ENCODE measurements around the gene DDX27.

The DDX27 gene

DNA sequence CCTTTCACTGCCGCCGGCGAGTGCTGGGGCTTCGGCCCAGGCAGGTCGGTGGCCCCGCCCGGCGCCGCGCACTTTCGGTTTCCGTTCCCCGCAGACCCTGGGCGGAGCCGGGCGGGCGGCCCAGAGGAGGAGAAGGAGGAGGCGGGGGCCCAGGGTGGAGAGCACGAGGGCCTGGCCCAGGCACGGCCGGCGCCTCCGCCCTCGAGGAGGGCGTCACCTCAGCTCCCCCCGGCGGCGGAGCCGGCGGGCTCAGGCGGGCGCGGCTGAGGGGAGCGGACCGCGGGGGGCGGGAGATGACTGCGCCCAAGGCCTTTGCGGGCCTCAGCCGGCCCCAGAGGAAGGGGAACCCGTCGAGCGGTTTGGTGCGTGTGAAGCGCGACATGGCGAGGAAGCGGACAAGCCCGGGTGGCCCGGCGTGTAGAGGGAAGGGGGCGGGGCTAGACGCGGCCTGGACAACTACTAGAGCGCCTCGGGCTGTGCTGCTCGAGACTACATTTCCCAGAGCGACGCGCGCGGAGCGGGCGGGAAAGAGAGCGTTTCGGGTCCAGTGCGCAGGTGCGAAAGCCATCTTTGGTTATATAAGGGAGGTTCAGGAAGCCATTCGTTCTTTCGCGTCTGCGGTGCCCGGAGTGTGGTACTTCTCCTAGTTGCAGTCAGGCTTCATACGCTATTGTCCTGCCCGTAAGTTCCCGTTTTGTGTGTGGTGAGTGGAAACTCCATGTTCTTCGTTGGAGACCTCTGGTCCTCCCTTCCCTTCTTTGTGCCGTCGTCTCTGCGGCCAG is 59.0 kb downstream of the DDX27 start, which contains the start of gene ZNFX1:
Gene ZNFX1 (minus strand): TSS at position 22 of the 782 bp plus-strand sequence. CDS start 2,218 bp downstream, outside the sequence.
- DNase-seq (ENCODE audit: low spot score) = peak; percentile 99

DNA sequence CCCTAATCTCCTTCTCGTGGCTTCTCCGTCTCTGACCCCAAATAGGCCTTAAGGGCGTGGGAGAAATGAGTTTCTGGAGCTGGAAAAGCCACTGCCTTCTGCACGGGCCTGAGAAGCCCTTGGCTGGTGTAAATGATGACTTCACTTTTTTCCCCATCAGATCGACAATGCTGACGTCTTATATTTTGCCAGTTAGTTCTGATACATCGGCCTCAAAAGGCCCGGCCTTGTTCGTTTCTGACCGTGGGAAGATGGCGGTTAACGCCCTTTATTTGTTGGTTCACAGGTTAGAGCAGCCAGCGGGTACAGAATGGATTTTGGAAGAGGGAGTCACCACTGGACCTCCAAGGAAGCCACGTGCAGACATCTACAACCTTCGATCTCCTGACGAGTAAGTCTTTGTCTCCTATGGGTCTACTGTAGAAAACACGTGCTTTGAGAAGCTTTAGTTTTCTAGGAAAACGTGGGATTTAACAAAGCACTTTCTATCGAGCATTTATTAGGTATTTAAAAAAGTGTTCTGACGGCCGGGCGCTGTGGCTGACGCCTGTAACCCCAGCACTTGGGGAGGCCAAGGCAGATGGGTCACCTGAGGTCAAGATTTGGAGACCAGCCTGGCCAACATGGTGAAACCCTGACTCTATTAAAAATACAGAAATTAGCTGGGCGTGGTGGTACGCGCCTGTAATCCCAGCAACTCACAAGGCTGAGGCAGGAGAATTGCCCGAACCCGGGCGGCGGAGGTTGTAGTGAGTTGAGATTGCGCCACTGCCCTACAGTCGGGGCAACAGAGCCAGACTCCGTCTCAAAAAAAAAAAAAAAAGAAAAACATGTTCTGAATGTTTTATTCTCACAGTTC is 59.8 kb downstream of the DDX27 start:
- DNase-seq (ENCODE audit: low spot score) = peak; percentile 29

GRCh38 chr20:49279677-49280462 is 60.7 kb downstream of the DDX27 start:
- DNase-seq (ENCODE audit: low spot score) = no peak

DNA sequence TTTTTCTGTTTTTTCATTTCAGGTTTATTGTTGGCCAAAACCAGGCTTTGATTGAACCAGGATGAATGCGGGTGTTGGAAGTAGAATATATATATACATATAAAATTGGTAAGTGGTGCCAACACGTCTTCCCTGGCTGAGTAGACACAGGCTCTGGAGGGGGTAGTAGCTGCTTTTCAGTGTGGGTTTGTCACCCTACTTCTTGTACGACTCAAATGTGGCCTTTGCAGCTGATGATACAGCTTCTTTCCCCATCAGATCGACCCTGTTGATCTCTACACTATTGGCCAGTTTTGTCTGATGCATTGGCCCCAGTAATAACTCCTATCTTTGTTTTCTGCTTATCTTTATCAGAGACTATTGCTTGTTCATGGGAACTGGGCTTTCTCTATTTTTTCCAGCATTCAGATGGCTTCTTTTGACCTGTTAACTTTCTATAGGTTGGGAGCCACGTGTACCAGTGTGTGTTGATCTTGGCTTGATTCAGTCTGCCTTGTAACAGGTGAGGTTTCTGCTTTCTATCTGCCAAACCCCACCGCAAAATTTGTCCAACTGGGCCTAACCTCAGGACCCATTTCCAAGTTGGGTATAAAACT is 61.3 kb downstream of the DDX27 start:
- DNase-seq (ENCODE audit: low spot score) = no peak

DNA sequence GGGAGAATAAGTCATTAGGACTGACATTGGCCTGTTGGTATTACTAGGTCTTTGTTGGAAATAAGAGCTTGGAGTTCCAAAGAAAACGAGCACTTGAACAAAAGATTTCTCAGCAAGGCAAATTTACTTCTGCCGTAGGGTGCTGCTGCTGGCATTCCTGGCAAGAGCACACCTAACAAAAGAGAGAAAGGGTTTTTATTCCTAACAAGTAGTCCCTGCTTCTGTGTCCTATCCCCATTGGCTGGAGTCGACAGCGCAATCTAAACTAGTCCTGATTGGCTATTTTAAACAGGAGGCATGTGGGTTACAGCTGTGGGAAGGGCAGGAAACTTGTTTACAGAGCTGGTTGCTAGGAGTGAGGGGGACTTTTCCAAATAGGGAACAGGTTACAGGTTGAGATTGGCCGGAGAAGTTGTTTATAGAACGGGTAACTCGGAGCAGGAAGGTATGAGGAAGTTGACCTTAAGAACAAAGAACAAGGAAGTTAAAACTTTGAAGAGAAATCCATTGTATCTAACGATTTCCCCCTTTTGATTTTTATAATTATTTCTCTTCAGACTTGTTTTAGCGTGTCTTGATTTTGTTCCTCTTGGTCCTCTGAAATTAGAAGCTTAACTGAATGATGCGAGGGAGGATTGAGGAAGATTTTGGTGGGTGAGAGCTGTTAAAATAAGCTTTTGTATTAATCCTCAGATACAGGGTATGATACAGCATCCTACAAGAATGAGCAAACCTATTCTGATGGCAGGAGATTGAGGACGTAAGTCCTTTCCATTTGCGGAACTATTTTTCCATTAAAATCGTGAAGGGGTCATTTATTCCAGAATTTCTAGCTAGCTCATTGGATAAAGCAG is 62.1 kb downstream of the DDX27 start:
- no peak for DNase-seq (ENCODE audit: low spot score)

- no peak for DNase-seq (ENCODE audit: low spot score)
Observed at GRCh38 chr20:49281913-49282467, 62.8 kb downstream of the DDX27 start.

- DNase-seq (ENCODE audit: low spot score) = no peak
Observed at GRCh38 chr20:49282584-49283171, 63.5 kb downstream of the DDX27 start.

DNA sequence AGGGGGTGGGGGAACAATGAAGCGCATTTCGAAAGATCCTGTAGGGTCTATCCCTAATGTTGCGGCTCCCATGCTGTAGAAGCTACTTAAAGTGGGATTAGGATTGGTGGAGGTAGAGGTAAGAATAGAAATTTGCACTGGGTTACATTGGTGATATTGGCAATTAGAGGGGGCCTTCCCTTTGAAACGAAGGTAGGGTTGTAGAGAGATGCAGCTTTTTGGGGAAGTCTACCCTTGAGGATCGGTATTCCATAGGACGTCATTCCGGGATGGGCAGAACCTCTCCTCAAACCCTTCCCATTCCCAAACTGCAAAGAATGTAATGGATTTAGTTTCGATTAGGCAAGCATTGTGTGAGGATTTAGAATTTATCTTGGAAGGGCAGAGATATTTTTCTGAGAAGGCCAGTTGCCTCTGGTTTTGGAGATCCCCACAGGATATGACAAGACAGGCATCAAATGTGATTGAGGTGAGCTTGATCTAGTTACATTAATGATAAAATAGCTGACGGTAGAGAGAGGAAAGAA is 64.0 kb downstream of the DDX27 start:
- no peak for DNase-seq (ENCODE audit: low spot score)

- no peak for DNase-seq (ENCODE audit: low spot score)
Observed at GRCh38 chr20:49283703-49284625, 64.7 kb downstream of the DDX27 start.

DNA sequence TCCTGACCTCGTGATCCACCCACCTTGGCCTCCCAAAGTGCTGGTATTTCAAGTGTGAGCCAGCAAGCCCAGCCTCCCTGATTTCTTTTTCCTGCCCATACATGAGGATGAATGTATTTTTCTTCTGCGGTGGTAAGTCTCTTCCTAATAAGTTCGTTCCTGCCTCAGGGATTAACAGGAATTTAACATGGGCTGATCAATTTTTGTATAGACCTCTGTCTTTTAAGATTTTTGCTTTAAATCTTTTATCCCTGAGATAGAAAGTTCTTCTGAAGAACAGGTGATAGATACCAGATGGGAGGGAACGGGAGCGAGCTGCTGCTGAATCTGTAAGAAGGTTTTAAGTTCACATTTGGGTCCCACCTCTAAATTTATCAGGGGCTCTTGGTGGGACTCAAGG is 65.6 kb downstream of the DDX27 start:
- DNase-seq (ENCODE audit: low spot score) = no peak

- DNase-seq (ENCODE audit: low spot score) = no peak
Observed at GRCh38 chr20:49285233-49285668, 66.0 kb downstream of the DDX27 start.

GRCh38 chr20:49285813-49286494 is 66.7 kb downstream of the DDX27 start:
- DNase-seq (ENCODE audit: low spot score) = no peak

GRCh38 chr20:49286689-49287551 is 67.7 kb downstream of the DDX27 start:
- no peak for DNase-seq (ENCODE audit: low spot score)

DNA sequence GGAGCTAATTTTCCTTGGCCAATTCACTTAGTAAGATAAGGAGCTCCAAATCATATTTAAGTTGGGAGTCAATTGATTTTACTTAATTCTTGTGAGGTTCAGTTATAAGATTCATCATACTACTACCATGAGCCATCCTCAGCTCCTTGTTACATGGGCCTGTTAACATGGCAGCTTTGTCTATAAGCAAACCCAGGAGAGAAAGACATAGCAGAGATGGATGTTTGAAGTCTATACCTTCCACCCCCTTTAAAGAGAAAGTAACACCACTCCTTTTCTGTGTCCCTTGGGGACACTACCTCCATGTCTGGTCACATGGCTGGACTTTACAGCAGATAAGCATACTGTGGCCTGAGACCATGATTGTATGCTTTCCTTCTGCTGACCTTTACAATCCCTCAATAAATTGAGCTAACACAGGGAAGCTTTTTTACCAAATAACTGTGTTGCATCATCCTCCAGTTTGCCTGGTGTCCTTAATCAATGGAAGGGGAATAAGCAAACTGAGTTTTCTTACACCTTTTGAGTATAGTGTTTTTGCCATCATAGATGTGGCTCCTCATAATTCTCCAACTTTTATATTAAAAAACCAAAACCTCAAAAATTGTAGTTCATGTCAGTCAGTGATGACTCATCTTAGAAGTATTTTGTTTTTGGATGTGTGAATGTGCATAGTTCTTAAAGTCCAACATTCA is 68.5 kb downstream of the DDX27 start:
- no peak for DNase-seq (ENCODE audit: low spot score)

DNA sequence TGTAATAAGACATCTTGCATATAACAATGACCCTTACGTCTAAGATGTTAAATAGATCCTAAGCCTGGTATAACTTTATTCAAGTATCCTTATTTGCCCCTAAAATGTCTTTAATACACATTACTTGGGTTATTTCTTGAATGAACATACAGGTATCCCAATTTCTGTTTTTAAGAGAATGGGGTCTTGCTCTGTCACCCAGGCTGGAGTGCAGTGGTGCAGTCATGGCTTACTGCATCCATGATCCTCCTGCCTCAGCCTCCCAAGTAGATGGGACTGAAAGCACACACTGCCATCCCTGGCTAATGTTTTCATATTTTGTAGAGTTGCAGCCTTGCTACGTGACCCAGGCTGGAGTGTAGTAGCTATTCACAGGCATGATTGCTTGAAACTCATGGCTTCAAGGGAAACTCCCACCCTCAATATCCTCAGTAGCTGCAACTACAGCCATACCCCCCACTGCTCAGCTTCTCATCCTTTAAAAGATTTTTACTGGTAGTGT is 69.1 kb downstream of the DDX27 start:
- DNase-seq (ENCODE audit: low spot score) = no peak

Data from CD4-positive, alpha-beta T cell treated with Interleukin-2 at 100 ng/mL for 4 hours (primary cell).